PC-9 (cell line): Measurements from ENCODE around the gene SOX12. TPM values are rescaled to one million over a fixed set of nuclear protein-coding genes. Genes with fewer than 3 reads are reported as not detected.

Experiments
- BruUV-seq: library from RNA; stranded (reverse); fragments of 400-500 nt; replicated peaks from 2 replicates; lab custom pipeline; 2021; lab: Mats Ljungman, UMichigan
- CTCF ChIA-PET: fragments of 300-600 bp; sonication (Branson Sonifier 250); formaldehyde crosslinking; loops from one replicate; lab custom pipeline; 2022; ENCODE audit warnings: antibody characterized with exemption; lab: Charles Lee
- POLR2A ChIA-PET: fragments of 300-600 bp; sonication (Branson Sonifier 250); formaldehyde crosslinking; loops from one replicate; lab custom pipeline; 2022; ENCODE audit warnings: antibody characterized with exemption; ENCODE audit not compliant: unreplicated experiment; lab: Charles Lee
- DNase-seq, 2 experiments: peaks; one replicate each; pipeline versions ENCODE4 v3.0.0 to v3.0.0-alpha.2; 2015 to 2022; ENCODE audit warnings: mixed read lengths in 1 of 2
- H2AFZ ChIP-seq: fragments of 200-600 bp; sonication (generic); 2 replicates; pipeline ENCODE4 v1.8.1; 2017; ENCODE audit warnings: antibody characterized with exemption
- H3F3A ChIP-seq: fragments of 200-600 bp; sonication (generic); 2 replicates; pipeline ENCODE4 v1.8.1; 2017; ENCODE audit warnings: antibody characterized with exemption, mild to moderate bottlenecking, low read depth; ENCODE audit not compliant: insufficient read depth
- H3K27ac ChIP-seq: fragments of 200-600 bp; sonication (generic); 2 replicates; pipeline ENCODE4 v1.6.1; 2016; ENCODE audit warnings: mixed run types
- H3K27me3 ChIP-seq: fragments of 200-600 bp; sonication (generic); 2 replicates; pipeline ENCODE4 v1.6.1; 2016; ENCODE audit warnings: low read depth, mixed run types; ENCODE audit not compliant: insufficient read depth
- H3K36me3 ChIP-seq: fragments of 200-600 bp; sonication (generic); 2 replicates; pipeline ENCODE4 v1.6.1; 2016; ENCODE audit warnings: low read depth, mixed run types
- H3K4me1 ChIP-seq: fragments of 200-600 bp; sonication (generic); replicated peaks from 2 replicates; pipeline ENCODE4 v1.6.1; 2016; ENCODE audit warnings: mixed run types; ENCODE audit not compliant: insufficient read depth
- H3K4me2 ChIP-seq: fragments of 200-600 bp; sonication (generic); 2 replicates; pipeline ENCODE4 v1.6.1; 2017; ENCODE audit warnings: mixed run types
- H3K4me3 ChIP-seq: fragments of 200-600 bp; sonication (generic); 2 replicates; pipeline ENCODE4 v1.6.1; 2016; ENCODE audit warnings: mixed run types
- H3K79me2 ChIP-seq: fragments of 200-600 bp; sonication (generic); 2 replicates; pipeline ENCODE4 v1.6.1; 2017; ENCODE audit warnings: low read depth, mixed run types
- H3K9me2 ChIP-seq: fragments of 200-600 bp; sonication (generic); 2 replicates; pipeline ENCODE4 v1.8.1; 2017; ENCODE audit warnings: mild to moderate bottlenecking; ENCODE audit not compliant: insufficient read depth
- H3K9me3 ChIP-seq: fragments of 200-600 bp; sonication (generic); 2 replicates; pipeline ENCODE4 v1.8.1; 2016; ENCODE audit warnings: low read depth; ENCODE audit not compliant: insufficient read depth
- H4K20me1 ChIP-seq: fragments of 200-600 bp; sonication (generic); 2 replicates; pipeline ENCODE4 v1.8.1; 2017; ENCODE audit not compliant: insufficient read depth
- EZH2 ChIP-seq: fragments of 200-600 bp; sonication (generic); IDR thresholded peaks from 2 replicates; pipeline ENCODE4 v1.8.0; 2017; ENCODE audit warnings: antibody characterized with exemption, low read depth
- intact Hi-C: fragments of 100-400 bp; cut with micrococcal nuclease; formaldehyde crosslinking; loops from one replicate; pipeline ENCODE4 v1.10.0; 2022; ENCODE audit not compliant: unreplicated experiment
- total RNA-seq: library from RNA; stranded (reverse); gene quantifications from 2 replicates; pipeline ENCODE4 v1.2.3, GENCODE V29; 2021
- TF ChIP-seq, protein P1 (sequence below): fragments of 200-600 bp; sonication (generic); conservative IDR thresholded peaks from 2 replicates; pipeline ENCODE4 v1.6.1; 2017; ENCODE audit warnings: mixed run types, antibody characterized with exemption, mild to moderate bottlenecking, moderate library complexity

Gene SOX12
- total RNA-seq, 1 experiment from 2014 or later, result 57.1 TPM

- H4K20me1 ChIP-seq, result no peaks in the 10 kb centered on the region
- ChIA-PET POLR2A (interaction anchor here (0.6 to 1.1 kb wide), 4 partner anchors 12 to 95 kb away, joined by 3 to 43 read pairs (median 18); partner anchors contain the start of genes TBC1D20 and TRIB3), CTCF (interaction anchor here (0.5 to 0.7 kb wide), 4 partner anchors 12 to 77 kb away, joined by 3 to 7 read pairs (median 4); no protein-coding TSS in a partner anchor)
- H3K4me2 ChIP-seq, result peak overlapping the region; percentile 75
- no peak for TF ChIP-seq EZH2
- TF ChIP-seq, protein P1, sequence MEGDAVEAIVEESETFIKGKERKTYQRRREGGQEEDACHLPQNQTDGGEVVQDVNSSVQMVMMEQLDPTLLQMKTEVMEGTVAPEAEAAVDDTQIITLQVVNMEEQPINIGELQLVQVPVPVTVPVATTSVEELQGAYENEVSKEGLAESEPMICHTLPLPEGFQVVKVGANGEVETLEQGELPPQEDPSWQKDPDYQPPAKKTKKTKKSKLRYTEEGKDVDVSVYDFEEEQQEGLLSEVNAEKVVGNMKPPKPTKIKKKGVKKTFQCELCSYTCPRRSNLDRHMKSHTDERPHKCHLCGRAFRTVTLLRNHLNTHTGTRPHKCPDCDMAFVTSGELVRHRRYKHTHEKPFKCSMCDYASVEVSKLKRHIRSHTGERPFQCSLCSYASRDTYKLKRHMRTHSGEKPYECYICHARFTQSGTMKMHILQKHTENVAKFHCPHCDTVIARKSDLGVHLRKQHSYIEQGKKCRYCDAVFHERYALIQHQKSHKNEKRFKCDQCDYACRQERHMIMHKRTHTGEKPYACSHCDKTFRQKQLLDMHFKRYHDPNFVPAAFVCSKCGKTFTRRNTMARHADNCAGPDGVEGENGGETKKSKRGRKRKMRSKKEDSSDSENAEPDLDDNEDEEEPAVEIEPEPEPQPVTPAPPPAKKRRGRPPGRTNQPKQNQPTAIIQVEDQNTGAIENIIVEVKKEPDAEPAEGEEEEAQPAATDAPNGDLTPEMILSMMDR, result no peak
- H2AFZ ChIP-seq, result no peak overlapping the region
- H3K9me3 ChIP-seq, result no peaks in the 10 kb centered on the region
- H3K27me3 ChIP-seq, result no peaks in the 10 kb centered on the region
- H3K27ac ChIP-seq, result peak overlapping the region; percentile 96
- H3F3A ChIP-seq, result peaks cover 81% of the 10 kb centered on the region
- BruUV-seq, result no TSS peak
- peaks cover 95% of the 10 kb centered on the region for H3K4me1 ChIP-seq
- intact Hi-C loops, result no loop called here
- no peaks in the 10 kb centered on the region for H3K36me3 ChIP-seq
- peaks cover 21% of the 10 kb centered on the region for H3K79me2 ChIP-seq
- DNase-seq, result no peak
- H3K4me3 ChIP-seq, result peak overlapping the region; percentile 27; the same call in 1 of the 2 replicates
- no peaks in the 10 kb centered on the region for H3K9me2 ChIP-seq
Observed at GRCh38 chr20:366719-367485, 41.5 kb downstream of the SOX12 start.

DNA sequence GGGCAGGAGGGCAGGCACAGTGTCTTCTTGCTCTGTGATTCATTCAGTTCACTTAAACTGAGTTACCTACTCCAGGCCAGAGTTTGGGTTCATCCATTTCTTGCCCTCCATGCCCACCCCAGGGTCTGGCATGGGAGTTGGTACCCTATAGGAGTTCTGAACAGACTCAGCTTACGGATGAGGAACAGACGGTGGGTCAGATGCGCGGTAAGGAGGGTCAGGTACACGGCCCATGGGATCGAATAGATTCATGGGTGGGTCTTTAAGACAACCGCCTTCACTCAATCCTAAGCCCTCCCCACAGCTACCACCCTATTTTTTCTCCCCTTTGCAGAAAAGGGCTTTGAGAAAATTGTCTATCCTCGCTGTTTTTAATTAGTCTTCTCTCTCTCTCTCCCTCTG, 42.1 kb downstream of the SOX12 start:
- TF ChIP-seq EZH2, result no peak
- TF ChIP-seq, protein P1, result no peak
- H3K27ac ChIP-seq, result peak overlapping the region; percentile 96
- ChIA-PET CTCF (no interaction called here), POLR2A (no interaction called here)
- H3K36me3 ChIP-seq, result no peaks in the 10 kb centered on the region
- no peaks in the 10 kb centered on the region for H3K9me2 ChIP-seq
- peaks cover 97% of the 10 kb centered on the region for H3K4me1 ChIP-seq
- no peak for DNase-seq
- H2AFZ ChIP-seq, result no peak overlapping the region
- no TSS peak for BruUV-seq
- H3K79me2 ChIP-seq, result peaks cover 21% of the 10 kb centered on the region
- no peaks in the 10 kb centered on the region for H3K9me3 ChIP-seq
- intact Hi-C loops, result no loop called here
- H3K4me3 ChIP-seq, result no peak overlapping the region
- H3K4me2 ChIP-seq, result peak overlapping the region; percentile 75
- H3K27me3 ChIP-seq, result no peaks in the 10 kb centered on the region
- H4K20me1 ChIP-seq, result no peaks in the 10 kb centered on the region
- peaks cover 86% of the 10 kb centered on the region for H3F3A ChIP-seq

DNA sequence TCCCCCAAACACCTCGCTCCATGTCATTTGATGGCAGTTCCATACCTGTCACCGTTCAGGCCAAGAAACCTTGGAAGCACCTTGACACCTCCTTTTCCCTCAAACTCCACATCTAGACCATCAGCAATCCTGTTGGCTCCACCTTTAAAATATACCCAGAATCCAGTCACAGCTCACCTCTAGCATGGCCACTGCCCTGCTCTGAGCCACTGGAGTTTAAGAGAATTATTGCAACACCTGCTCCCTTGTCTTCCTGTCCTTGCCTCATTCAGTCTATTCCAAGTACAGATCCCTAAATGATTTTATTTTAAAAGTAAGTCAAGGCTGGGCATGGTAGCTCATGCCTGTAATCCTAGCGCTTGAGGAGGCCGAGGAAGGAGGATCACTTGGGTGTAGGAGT, 43.6 kb downstream of the SOX12 start:
- Histone ChIP-seq H2AFZ (no peak overlapping the region), H3K4me1 (peaks cover 97% of the 10 kb centered on the region), H3K9me3 (no peaks in the 10 kb centered on the region), H3K36me3 (no peaks in the 10 kb centered on the region), H3K27me3 (no peaks in the 10 kb centered on the region), H3K4me2 (peak overlapping the region; percentile 75), H4K20me1 (no peaks in the 10 kb centered on the region), H3K79me2 (peaks cover 16% of the 10 kb centered on the region), H3K9me2 (no peaks in the 10 kb centered on the region), H3K4me3 (no peak overlapping the region), H3F3A (peaks cover 92% of the 10 kb centered on the region), H3K27ac (peak overlapping the region; percentile 96)
- no peak for DNase-seq
- TF ChIP-seq, protein P1, result no peak
- no peak for TF ChIP-seq EZH2
- ChIA-PET POLR2A (interaction anchor here (0.5 kb wide), 1 partner anchor 14 kb away, joined by 3 read pairs; no protein-coding TSS in a partner anchor), CTCF (no interaction called here)
- BruUV-seq, result no TSS peak
- intact Hi-C loops, result no loop called here
